Gastrocnemius medialis (tissue), 4 donors: Measurements from ENCODE around the gene DRC7.

Experiments
- POLR2A ChIP-seq, 2 donors: fragments of 450-650 bp; IDR thresholded peaks; one replicate each; pipeline ENCODE4 v1.6.1; 2017; ENCODE audit warnings: antibody characterized with exemption in 2 of 2, mild to moderate bottlenecking in 2 of 2, moderate library complexity in 2 of 2
- TF ChIP-seq, protein P1 (sequence below), 5 experiments: fragments of 450-650 bp in 3 of 5; fragments of 200-600 bp in 2 of 5; sonication (generic) in 2 of 5; IDR thresholded peaks in 4 of 5; conservative IDR thresholded peaks in 1 of 5; 1 replicate in 4 of 5; 2 replicates in 1 of 5; pipeline ENCODE4 v1.5.1; 2016 to 2019; ENCODE audit warnings: antibody characterized with exemption in 5 of 5, mild to moderate bottlenecking in 3 of 5, moderate library complexity in 3 of 5

DNA sequence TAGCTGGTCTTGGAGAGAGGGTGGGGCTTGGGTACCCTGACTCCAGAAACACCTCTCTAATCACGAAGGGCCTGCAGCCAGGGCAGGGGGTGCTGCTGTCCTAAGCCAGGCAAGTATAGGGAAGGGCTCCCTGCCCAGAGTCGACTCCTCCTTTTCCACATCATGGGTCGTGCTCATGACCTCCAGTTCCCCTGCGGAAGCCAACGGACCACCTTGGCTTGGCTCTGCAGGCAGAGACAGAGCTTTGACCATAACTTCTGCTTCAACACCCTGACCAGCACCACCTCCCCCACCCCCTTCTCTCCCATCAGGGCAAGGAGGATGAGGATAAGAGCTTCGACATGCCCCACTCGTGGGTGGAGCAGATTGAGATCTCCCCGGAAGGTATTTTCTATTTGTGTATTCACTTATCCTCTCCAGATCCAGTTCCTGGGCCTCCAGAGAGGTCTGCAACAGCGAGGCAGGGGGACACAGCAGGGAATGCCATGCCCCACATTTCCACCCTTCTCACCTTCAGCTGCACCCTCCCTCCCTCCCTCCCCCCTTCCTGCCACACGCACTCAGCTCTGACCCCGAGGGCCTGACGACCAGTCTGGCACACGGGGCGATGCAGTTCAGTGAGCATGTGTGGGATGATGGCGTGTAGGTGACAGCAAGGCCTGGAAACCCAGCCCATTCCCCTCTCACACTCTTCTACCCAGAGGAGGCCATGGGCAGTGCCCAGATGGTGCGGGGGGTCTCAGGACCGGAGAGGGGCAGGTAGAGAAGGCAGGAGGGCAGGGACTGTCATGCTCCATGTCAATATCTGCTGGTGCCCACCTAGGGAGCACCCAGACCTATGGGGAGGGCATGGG, 27.0 kb downstream of the DRC7 start:
- TF ChIP-seq, protein P1, sequence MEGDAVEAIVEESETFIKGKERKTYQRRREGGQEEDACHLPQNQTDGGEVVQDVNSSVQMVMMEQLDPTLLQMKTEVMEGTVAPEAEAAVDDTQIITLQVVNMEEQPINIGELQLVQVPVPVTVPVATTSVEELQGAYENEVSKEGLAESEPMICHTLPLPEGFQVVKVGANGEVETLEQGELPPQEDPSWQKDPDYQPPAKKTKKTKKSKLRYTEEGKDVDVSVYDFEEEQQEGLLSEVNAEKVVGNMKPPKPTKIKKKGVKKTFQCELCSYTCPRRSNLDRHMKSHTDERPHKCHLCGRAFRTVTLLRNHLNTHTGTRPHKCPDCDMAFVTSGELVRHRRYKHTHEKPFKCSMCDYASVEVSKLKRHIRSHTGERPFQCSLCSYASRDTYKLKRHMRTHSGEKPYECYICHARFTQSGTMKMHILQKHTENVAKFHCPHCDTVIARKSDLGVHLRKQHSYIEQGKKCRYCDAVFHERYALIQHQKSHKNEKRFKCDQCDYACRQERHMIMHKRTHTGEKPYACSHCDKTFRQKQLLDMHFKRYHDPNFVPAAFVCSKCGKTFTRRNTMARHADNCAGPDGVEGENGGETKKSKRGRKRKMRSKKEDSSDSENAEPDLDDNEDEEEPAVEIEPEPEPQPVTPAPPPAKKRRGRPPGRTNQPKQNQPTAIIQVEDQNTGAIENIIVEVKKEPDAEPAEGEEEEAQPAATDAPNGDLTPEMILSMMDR (IDR thresholded peaks at IDR 0.05 in 4 of 5, conservative IDR thresholded peaks at IDR 0.05 in 1 of 5): no peak
- TF ChIP-seq POLR2A (IDR thresholded peaks at IDR 0.05): no peak
